Common myeloid progenitor, CD34-positive (primary cell): ENCODE measurements around the gene KPTN.

ENCODE experiments used
- CTCF ChIA-PET: fragments of 350-600 bp; sonication (Branson Sonifier 250); formaldehyde crosslinking; loops from one replicate; lab custom pipeline; 2021; ENCODE audit warnings: antibody characterized with exemption; lab: Charles Lee
- POLR2A ChIA-PET: fragments of 350-600 bp; sonication (Branson Sonifier 250); formaldehyde crosslinking; loops from one replicate; lab custom pipeline; 2021; ENCODE audit warnings: antibody characterized with exemption; lab: Charles Lee
- DNase-seq, 3 donors: peaks; one replicate each; pipeline versions ENCODE4 v3.0.0 to v3.0.0-alpha.2; 2013
- H3K27ac ChIP-seq, 2 experiments: 1 replicate in 1 of 2; 2 replicates in 1 of 2; pipeline ENCODE4 v1.7.0; 2013; ENCODE audit warnings: inconsistent platforms in 2 of 2, low read length in 2 of 2, mild to moderate bottlenecking in 2 of 2, low read depth in 1 of 2, moderate library complexity in 1 of 2; ENCODE audit not compliant: severe bottlenecking in 2 of 2, insufficient read depth in 1 of 2, poor library complexity in 1 of 2
- H3K27me3 ChIP-seq, 5 experiments: replicated peaks in 2 of 5; 1 replicate in 3 of 5; 2 replicates in 2 of 5; pipeline versions ENCODE4 v1.6.1 to v1.7.0; 2013; ENCODE audit warnings: low read length in 4 of 5, mild to moderate bottlenecking in 2 of 5, moderate library complexity in 2 of 5, inconsistent platforms in 1 of 5; ENCODE audit not compliant: insufficient read depth in 5 of 5, control insufficient read depth in 4 of 5
- H3K36me3 ChIP-seq, 4 experiments: 1 replicate in 2 of 4; 2 replicates in 2 of 4; pipeline versions ENCODE4 v1.6.1 to v1.7.0; 2013; ENCODE audit warnings: low read length in 3 of 4, control low read depth in 1 of 4, mild to moderate bottlenecking in 1 of 4; ENCODE audit not compliant: control insufficient read depth in 4 of 4, insufficient read depth in 4 of 4
- H3K4me1 ChIP-seq, 4 experiments: 1 replicate in 3 of 4; 2 replicates in 1 of 4; pipeline versions ENCODE4 v1.6.1 to v1.7.1; 2013; ENCODE audit warnings: low read length in 3 of 4, mild to moderate bottlenecking in 3 of 4, control low read depth in 1 of 4, inconsistent platforms in 1 of 4, moderate library complexity in 1 of 4; ENCODE audit not compliant: control insufficient read depth in 4 of 4, insufficient read depth in 4 of 4; ENCODE audit errors: control extremely low read depth in 1 of 4
- H3K4me3 ChIP-seq, 7 experiments: 1 replicate in 4 of 7; 2 replicates in 3 of 7; pipeline versions ENCODE4 v1.5.1 to v1.7.0; 2013; ENCODE audit warnings: mild to moderate bottlenecking in 7 of 7, low read length in 6 of 7, moderate library complexity in 6 of 7, inconsistent platforms in 2 of 7, low read depth in 2 of 7, control low read depth in 1 of 7; ENCODE audit not compliant: insufficient read depth in 4 of 7, control insufficient read depth in 1 of 7; ENCODE audit errors: extremely low read depth in 1 of 7
- H3K9me3 ChIP-seq, 5 experiments: 1 replicate in 4 of 5; 2 replicates in 1 of 5; pipeline versions ENCODE4 v1.6.1 to v1.7.1; 2013; ENCODE audit warnings: low read length in 4 of 5, mild to moderate bottlenecking in 2 of 5, inconsistent platforms in 1 of 5, low read depth in 1 of 5, moderate library complexity in 1 of 5; ENCODE audit not compliant: control insufficient read depth in 4 of 5, insufficient read depth in 2 of 5; ENCODE audit errors: control extremely low read depth in 1 of 5
- WGBS: methylation state at CpG from one replicate; pipeline ENCODE4 v1.1.5; 2013; ENCODE audit not compliant: insufficient coverage; 5-methylcytosine and 5-hydroxymethylcytosine counted together

KPTN gene

DNA sequence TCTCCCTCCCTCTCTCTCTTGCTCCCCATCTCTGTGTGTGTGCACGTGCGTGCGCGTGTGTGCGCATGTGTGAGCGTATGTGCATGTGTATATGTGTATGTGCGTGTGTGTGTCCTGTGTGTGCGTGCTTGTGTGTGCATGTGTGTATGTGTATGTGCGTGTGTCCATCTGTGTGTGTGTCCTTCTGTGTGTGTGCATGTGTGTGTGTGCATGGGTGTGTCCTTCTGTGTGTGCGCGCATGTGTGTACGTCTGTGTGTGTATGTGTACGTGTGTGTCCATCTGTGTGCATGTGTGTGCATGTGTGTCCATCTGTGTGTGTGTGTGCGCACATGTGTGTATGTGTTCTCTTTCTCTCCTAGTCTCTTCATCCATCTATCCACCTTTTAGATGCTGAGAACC, 24.5 kb downstream of the KPTN start:
- Histone ChIP-seq H3K4me1 (peaks cover 0 to 6% (median 2%) of the 10 kb centered on the region in 4 experiments), H3K9me3 (peaks cover 0 to 20% (median 12%) of the 10 kb centered on the region in 5 experiments), H3K4me3 (no peak overlapping the region), H3K27me3 (peaks cover 17 to 63% (median 40%) of the 10 kb centered on the region in 5 experiments), H3K36me3 (peaks cover 0 to 3% (median 0%) of the 10 kb centered on the region in 4 experiments), H3K27ac (no peak overlapping the region)
- POLR2A ChIA-PET, result no interaction called here
- DNase-seq, result no peak
- 95% methylated on average over 4 of the region's 14 CpGs for WGBS
- CTCF ChIA-PET, result no interaction called here

DNA sequence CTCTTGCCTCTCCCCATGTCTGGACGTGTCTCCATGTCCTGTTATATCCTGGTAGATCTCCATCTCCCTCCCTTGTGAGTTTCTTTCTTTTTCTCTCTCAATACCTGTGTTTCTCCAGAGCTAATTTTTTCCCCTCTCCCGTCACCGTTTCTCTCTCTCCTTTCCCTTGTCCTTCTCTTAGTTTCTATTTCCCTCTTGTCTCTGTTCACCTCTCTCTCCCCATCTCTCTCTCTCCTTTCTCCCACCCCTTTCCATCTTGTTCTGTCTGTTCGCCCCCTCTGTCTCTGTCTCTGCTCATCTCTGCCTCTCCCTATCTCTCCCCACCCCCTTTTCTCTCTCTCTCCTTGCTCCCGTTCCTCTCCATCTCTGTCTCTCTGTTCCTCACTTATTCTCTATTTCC, 25.3 kb downstream of the KPTN start:
- H3K27me3 ChIP-seq, result peaks cover 17 to 68% (median 40%) of the 10 kb centered on the region in 5 experiments
- H3K27ac ChIP-seq, result no peak overlapping the region
- peaks cover 0 to 6% (median 2%) of the 10 kb centered on the region in 4 experiments for H3K4me1 ChIP-seq
- H3K9me3 ChIP-seq, result peaks cover 0 to 20% (median 12%) of the 10 kb centered on the region in 5 experiments
- WGBS, result 40% methylated on average over 5 of the region's 5 CpGs
- no peak for DNase-seq
- POLR2A ChIA-PET, result no interaction called here
- no peak overlapping the region for H3K4me3 ChIP-seq
- peaks cover 0 to 3% (median 0%) of the 10 kb centered on the region in 4 experiments for H3K36me3 ChIP-seq
- CTCF ChIA-PET, result no interaction called here

DNA sequence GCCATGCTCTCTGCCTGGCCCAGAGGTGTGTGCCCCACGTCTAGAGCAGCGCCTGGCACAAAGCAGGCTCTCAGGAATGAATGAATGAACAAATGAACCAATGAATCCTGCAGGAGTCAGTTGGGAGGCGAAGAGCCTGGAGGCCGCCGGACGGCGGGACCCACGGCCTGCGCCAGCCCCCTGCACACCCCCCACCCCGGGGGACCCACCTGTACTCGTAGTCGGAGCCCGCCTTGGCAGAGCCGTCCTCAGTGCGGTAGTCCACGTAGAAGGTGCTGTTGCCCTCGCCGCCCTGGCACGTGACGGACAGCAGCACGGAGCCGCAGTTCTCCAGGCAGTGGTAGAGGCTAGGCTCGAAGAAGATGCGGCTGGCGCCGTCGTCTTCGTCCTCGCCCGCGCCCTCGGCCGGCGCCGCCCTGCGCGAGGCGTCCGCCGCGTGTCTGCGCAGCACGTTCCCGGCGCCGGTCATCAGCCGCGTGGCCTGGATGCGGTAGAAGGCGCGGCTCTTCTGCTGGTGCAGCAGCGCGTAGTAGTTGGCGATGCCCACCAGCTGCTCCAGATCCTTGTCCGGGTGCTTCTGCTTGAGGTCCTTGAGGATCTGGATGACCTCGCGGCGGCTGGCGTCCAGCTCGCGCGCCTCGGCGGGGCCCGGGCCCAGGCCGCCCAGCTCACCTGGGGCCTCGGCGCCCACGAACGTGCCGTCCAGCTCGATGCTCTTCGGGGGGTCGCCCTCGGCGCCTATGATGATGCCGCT, 27.1 kb downstream of the KPTN start:
- ChIA-PET CTCF (interaction anchor here (1.4 kb wide), 1 partner anchor 10 kb away, joined by 3 read pairs; no protein-coding TSS in a partner anchor), POLR2A (no interaction called here)
- DNase-seq, result no peak
- 34% methylated on average over 77 of the region's 77 CpGs for WGBS
- Histone ChIP-seq H3K4me3 (no peak overlapping the region), H3K27me3 (peaks cover 17 to 79% (median 41%) of the 10 kb centered on the region in 5 experiments), H3K36me3 (peaks cover 0 to 3% (median 0%) of the 10 kb centered on the region in 4 experiments), H3K4me1 (peaks cover 0 to 6% (median 2%) of the 10 kb centered on the region in 4 experiments), H3K9me3 (peaks cover 0 to 20% (median 12%) of the 10 kb centered on the region in 5 experiments), H3K27ac (no peak overlapping the region)

DNA sequence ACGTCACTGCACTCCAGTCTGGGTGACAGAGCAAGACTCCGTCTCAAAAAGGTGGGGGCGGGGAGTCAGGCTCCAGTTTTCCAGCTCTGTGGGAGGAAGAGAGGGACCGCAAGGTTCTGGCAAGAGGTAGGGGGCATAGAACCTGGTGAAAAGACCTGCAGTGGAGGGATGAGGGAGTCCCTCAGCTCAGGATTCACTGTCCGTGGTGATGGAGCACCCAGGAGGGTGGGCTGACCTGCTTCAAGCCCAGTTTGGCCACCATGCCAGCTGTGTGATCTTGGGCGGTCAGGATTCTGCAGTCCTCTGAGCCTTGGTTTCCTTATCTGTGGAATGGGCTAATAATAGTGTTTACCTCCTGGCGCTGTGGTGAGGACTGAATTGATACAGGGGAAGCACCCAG, 33.5 kb downstream of the KPTN start:
- DNase-seq, result no peak
- H3K36me3 ChIP-seq, result no peaks in the 10 kb centered on the region
- CTCF ChIA-PET, result interaction anchor here (1.2 kb wide), 1 partner anchor 11 kb away, joined by 3 read pairs; no protein-coding TSS in a partner anchor
- H3K27ac ChIP-seq, result no peak overlapping the region
- 70% methylated on average over 5 of the region's 7 CpGs for WGBS
- H3K4me3 ChIP-seq, result no peak overlapping the region
- POLR2A ChIA-PET, result no interaction called here
- H3K27me3 ChIP-seq, result peaks cover 8 to 84% (median 27%) of the 10 kb centered on the region in 5 experiments
- peaks cover 0 to 5% (median 2%) of the 10 kb centered on the region in 5 experiments for H3K9me3 ChIP-seq
- H3K4me1 ChIP-seq, result peaks cover 2 to 25% (median 24%) of the 10 kb centered on the region in 4 experiments

DNA sequence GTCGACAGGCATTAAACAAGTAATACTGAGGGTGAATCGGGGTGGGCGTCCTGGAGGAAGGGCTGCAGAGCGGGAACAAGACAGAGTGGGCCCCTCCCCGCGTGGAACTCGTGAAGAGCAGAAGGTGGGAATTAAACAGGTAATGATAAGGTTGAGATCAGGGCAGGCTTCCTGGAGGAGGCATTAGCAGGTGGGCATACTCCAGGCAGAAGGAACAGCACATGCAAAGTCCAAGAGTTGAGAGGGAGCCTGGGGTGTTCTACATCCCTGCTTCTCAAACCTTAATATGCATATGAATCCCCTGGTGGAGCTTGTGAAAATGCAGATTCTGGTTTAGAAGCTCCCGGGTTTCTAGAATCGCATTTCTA, 35.7 kb downstream of the KPTN start:
- Histone ChIP-seq H3K36me3 (no peaks in the 10 kb centered on the region), H3K27ac (no peak overlapping the region), H3K9me3 (peaks cover 0 to 2% (median 0%) of the 10 kb centered on the region in 5 experiments), H3K4me1 (peaks cover 2 to 32% (median 31%) of the 10 kb centered on the region in 4 experiments), H3K4me3 (no peak overlapping the region), H3K27me3 (peaks cover 3 to 84% (median 31%) of the 10 kb centered on the region in 5 experiments)
- ChIA-PET CTCF (interaction anchor here (0.5 to 0.9 kb wide), 2 partner anchors 74 to 260 kb away, joined by 3 to 5 read pairs; no protein-coding TSS in a partner anchor), POLR2A (no interaction called here)
- no peak for DNase-seq
- WGBS, result 37% methylated on average over 7 of the region's 9 CpGs

DNA sequence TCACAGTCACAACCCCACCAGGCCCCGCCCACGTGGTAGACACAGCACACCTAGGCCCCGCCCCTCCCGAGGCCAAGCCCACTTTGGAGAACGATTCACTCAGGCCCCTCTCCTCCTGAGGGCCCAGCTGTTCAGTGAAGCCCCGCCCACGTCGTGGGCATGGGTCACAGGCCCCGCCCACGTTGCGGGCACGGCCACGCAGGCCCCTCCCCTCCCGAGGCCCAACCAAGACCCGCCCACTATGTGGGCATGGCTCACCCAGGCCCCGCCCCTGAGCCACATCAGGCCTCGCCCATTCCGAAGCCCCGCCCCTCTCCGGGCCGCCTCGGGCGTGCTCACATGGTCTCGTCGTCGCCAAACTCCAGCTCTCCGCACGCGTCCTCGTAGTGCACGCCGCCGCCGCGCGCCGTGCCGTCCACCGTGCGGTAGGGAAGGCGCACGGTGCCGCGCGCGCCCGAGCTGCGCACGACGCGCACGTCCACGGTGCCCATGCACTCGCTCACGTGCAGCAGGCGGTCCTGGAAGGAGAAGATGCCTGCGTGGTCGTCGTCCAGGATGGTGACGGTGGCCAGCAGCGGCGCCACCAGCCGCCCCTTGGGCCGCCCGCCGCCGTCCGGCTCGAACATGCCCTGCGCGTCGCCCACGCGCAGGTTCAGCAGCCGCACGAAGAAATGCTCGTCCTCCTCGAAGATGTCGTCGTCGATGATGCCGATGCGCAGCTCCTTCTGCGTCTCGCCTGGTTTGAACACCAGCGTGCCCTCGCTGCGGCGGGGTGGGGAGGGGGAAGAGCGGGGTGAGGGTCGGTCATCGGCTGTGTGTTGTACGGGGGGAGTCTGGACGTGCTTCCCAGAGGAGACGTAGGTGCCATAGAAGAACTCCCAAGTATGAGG, 36.3 kb downstream of the KPTN start:
- ChIA-PET POLR2A (interaction anchor here (0.7 kb wide), 1 partner anchor 9 kb away, joined by 4 read pairs; no protein-coding TSS in a partner anchor), CTCF (interaction anchor here (0.5 to 3.2 kb wide), 4 partner anchors 10 to 261 kb away, joined by 3 to 13 read pairs (median 4); no protein-coding TSS in a partner anchor)
- peaks cover 3 to 85% (median 29%) of the 10 kb centered on the region in 5 experiments for H3K27me3 ChIP-seq
- 7% methylated on average over 94 of the region's 95 CpGs for WGBS
- peaks cover 2 to 32% (median 31%) of the 10 kb centered on the region in 4 experiments for H3K4me1 ChIP-seq
- peaks cover 0 to 2% (median 0%) of the 10 kb centered on the region in 5 experiments for H3K9me3 ChIP-seq
- no peaks in the 10 kb centered on the region for H3K36me3 ChIP-seq
- peak; percentile 61 to 81 (median 79) for DNase-seq
- H3K4me3 ChIP-seq, result peak overlapping the region in 2 of 7 experiments; percentile 21 to 28
- no peak overlapping the region for H3K27ac ChIP-seq
